ENCODE results near the gene EXOC1.

GRCh38 chr4:55857586-55857985, 4.1 kb downstream of the EXOC1 start:
- TF ChIP-seq CTCF (IDR thresholded peaks at IDR 0.05 in 2 of 3, conservative IDR thresholded peaks at IDR 0.05 in 1 of 3; ENCODE audit: borderline replicate concordance in 1 of 3, insufficient read depth in 1 of 3, low read depth in 2 of 3, low read length in 2 of 3) (0 out of 6 replicates have a peak, but pooled peaks of 1 of the 3 experiments have one; percentile 8), EZH2 (IDR thresholded peaks at IDR 0.05) (no peak), ELF1 (IDR thresholded peaks at IDR 0.05; ENCODE audit: borderline replicate concordance, low read depth) (no peak), POLR2A (IDR thresholded peaks at IDR 0.05; ENCODE audit: borderline replicate concordance, extremely low read depth, insufficient read depth, insufficient read length) (no peak), ZBTB33 (IDR thresholded peaks at IDR 0.05; ENCODE audit: extremely low read depth, insufficient replicate concordance, low read length) (no peak), SP1 (IDR thresholded peaks at IDR 0.05; ENCODE audit: low read depth) (no peak), EGR1 (IDR thresholded peaks at IDR 0.05; ENCODE audit: low read depth) (no peak), RAD21 (IDR thresholded peaks at IDR 0.05; ENCODE audit: low read depth) (no peak), EZH2phosphoT487 (IDR thresholded peaks at IDR 0.05; ENCODE audit: borderline replicate concordance) (no peak)
